ENCODE data around the gene FAM186B. TPM values are rescaled to one million over a fixed set of nuclear protein-coding genes. Genes with fewer than 3 reads are reported as not detected.
A peak's percentile ranks its signal among the peaks of the same experiment; 100 is the strongest.

FAM186B gene
- total RNA-seq, 1 experiment from 2014 or later, result 1.3 TPM

DNA sequence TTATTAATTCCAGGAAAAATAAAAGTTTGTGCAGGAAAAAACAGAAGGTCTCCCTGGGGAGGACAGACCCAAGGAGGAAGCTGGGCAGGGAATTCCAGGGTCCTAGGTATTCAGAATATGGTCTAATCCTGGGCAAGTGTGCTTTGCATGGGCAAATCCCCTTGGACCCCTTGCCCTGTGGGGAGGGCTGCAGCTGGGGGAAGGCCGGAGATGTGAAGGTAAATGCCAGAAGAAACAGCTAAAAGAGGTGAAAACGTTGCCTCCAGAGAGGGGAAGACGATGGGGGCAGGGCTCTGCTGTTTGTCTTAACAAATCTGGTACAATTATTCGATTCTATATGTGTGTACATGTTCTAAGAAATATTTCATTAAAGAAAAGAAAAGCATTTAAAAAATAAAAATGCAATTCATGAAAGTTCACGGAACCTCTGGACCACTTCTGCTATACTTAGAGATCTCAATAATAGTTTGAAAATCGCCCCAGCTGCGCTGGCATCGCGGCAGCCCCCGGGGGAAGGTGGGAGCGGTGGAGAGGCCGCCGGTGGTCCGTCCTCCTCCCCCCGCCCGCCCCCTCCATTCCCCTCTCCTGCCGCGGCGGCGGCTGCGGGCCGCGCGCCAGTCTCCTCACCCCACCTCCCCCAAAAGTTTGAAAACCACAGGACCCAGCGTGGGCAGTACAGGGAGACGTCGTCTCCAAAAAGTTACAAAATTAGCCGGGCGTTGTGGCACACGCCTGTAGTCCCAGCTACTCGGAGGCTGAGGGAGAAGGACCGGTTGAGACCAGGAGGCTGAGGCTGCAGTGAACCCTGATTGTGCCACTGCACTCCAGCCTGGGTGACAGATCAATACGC lies 16.4 kb upstream of the FAM186B start:
- peak overlapping the region; percentile 95 for H2AFZ ChIP-seq
- ChIA-PET CTCF (interaction anchor here (0.5 kb wide), 1 partner anchor 275 kb away, joined by 6 read pairs; the partner anchor contains the start of gene DNAJC22), POLR2A (ENCODE audit: unreplicated experiment) (interaction anchor here (0.6 kb wide), 2 partner anchors 122 to 486 kb away, joined by 4 to 6 read pairs; no protein-coding TSS in a partner anchor)
- no peaks in the 10 kb centered on the region for H4K20me1 ChIP-seq (ENCODE audit: insufficient read depth)
- no peaks in the 10 kb centered on the region for H3K27me3 ChIP-seq (ENCODE audit: insufficient read depth, low read depth)
- intact Hi-C loops (cut with micrococcal nuclease; ENCODE audit: unreplicated experiment), result loop anchor here (5.0 kb wide), 1 partner anchor 275 kb away; the partner anchor contains the start of gene DNAJC22
- H3K27ac ChIP-seq, result peak overlapping the region; percentile 56; the same call in 1 of the 2 replicates
- no peaks in the 10 kb centered on the region for H3K9me2 ChIP-seq (ENCODE audit: insufficient read depth)
- no peak for DNase-seq
- H3F3A ChIP-seq (ENCODE audit: insufficient read depth, low read depth), result peaks cover 63% of the 10 kb centered on the region
- TF ChIP-seq, protein P1, sequence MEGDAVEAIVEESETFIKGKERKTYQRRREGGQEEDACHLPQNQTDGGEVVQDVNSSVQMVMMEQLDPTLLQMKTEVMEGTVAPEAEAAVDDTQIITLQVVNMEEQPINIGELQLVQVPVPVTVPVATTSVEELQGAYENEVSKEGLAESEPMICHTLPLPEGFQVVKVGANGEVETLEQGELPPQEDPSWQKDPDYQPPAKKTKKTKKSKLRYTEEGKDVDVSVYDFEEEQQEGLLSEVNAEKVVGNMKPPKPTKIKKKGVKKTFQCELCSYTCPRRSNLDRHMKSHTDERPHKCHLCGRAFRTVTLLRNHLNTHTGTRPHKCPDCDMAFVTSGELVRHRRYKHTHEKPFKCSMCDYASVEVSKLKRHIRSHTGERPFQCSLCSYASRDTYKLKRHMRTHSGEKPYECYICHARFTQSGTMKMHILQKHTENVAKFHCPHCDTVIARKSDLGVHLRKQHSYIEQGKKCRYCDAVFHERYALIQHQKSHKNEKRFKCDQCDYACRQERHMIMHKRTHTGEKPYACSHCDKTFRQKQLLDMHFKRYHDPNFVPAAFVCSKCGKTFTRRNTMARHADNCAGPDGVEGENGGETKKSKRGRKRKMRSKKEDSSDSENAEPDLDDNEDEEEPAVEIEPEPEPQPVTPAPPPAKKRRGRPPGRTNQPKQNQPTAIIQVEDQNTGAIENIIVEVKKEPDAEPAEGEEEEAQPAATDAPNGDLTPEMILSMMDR (conservative IDR thresholded peaks at IDR 0.05), result no peak
- no peak for TF ChIP-seq EZH2 (IDR thresholded peaks at IDR 0.05; ENCODE audit: low read depth)
- H3K36me3 ChIP-seq (ENCODE audit: low read depth), result no peaks in the 10 kb centered on the region
- peak overlapping the region; percentile 97 for H3K4me3 ChIP-seq
- peaks cover 1% of the 10 kb centered on the region; the same call in 1 of the 2 replicates for H3K9me3 ChIP-seq (ENCODE audit: insufficient read depth, low read depth)
- BruUV-seq (replicated peaks), result no TSS peak
- peak overlapping the region; percentile 98 for H3K4me2 ChIP-seq
- peaks cover 48% of the 10 kb centered on the region for H3K4me1 ChIP-seq (replicated peaks; ENCODE audit: insufficient read depth)
- H3K79me2 ChIP-seq (ENCODE audit: low read depth), result no peaks in the 10 kb centered on the region

DNA sequence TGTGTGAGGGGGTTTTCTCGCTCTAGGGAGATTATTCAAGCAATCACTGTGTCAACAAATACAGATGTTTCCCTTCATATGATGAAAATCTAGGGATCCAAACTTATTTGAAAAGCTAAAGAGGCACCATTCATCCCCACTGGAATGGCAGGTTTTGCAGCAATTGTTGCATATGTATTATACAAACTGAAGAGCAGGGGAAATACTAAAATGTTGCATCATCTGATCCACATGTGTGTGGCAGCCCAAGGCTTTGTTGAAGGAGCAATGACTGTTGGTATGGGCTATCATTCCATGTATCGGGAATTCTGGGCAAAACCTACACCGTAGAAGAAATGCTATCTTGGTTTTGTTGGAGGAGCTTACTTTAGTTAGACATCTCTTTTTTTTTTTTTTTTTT lies 13.8 kb upstream of the FAM186B start:
- CTCF ChIA-PET, result interaction anchor here (1.0 kb wide), 1 partner anchor 122 kb away, joined by 3 read pairs; the partner anchor contains the start of gene TMBIM6

DNA sequence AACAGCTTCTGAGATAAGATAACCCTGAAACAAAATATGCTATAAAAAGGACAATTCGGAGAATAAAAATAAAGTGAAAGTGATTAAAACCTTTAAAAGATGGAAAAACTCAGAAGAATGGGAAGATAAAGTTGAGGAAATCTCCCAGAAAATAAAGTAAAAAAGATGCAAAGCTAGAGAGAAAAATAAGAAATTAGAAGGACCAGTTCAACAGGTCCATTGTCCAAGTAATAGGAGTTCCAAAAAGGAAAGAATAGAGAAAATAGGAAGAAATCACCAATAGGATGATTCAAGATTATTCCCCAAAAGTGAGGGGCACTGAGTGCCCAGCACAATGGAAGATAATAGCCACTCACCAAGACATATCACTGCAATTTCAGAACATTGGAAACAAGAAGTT lies 13.1 kb upstream of the FAM186B start:
- CTCF ChIA-PET, result interaction anchor here (1.0 kb wide), 1 partner anchor 123 kb away, joined by 3 read pairs; the partner anchor contains the start of gene TMBIM6
- Histone ChIP-seq H3K36me3 (ENCODE audit: low read depth) (no peaks in the 10 kb centered on the region), H4K20me1 (ENCODE audit: insufficient read depth) (no peaks in the 10 kb centered on the region), H3K9me2 (ENCODE audit: insufficient read depth) (no peaks in the 10 kb centered on the region), H3K4me2 (0 out of 2 replicates have a peak overlapping the region, but pooled peaks have one; percentile 41), H3K27me3 (ENCODE audit: insufficient read depth, low read depth) (no peaks in the 10 kb centered on the region), H3K4me3 (no peak overlapping the region), H3K9me3 (ENCODE audit: insufficient read depth, low read depth) (peaks cover 12% of the 10 kb centered on the region), H3K79me2 (ENCODE audit: low read depth) (no peaks in the 10 kb centered on the region), H3K4me1 (replicated peaks; ENCODE audit: insufficient read depth) (peaks cover 38% of the 10 kb centered on the region), H2AFZ (no peak overlapping the region), H3K27ac (0 out of 2 replicates have a peak overlapping the region, but pooled peaks have one; percentile 5), H3F3A (ENCODE audit: insufficient read depth, low read depth) (peaks cover 49% of the 10 kb centered on the region)
- intact Hi-C loops (cut with micrococcal nuclease; ENCODE audit: unreplicated experiment), result no loop called here
- BruUV-seq (replicated peaks), result no TSS peak
- no peak for TF ChIP-seq EZH2 (IDR thresholded peaks at IDR 0.05; ENCODE audit: low read depth)
- TF ChIP-seq, protein P1 (conservative IDR thresholded peaks at IDR 0.05), result no peak
- POLR2A ChIA-PET (ENCODE audit: unreplicated experiment), result no interaction called here
- DNase-seq, result no peak

More for the DNA sequence above, 13.8 kb upstream of the FAM186B start:
- POLR2A ChIA-PET (ENCODE audit: unreplicated experiment), result no interaction called here
- H3K9me3 ChIP-seq (ENCODE audit: insufficient read depth, low read depth), result peaks cover 12% of the 10 kb centered on the region
- intact Hi-C loops (cut with micrococcal nuclease; ENCODE audit: unreplicated experiment), result no loop called here
- no peak overlapping the region for H3K4me3 ChIP-seq
- no peaks in the 10 kb centered on the region for H3K79me2 ChIP-seq (ENCODE audit: low read depth)
- DNase-seq, result peak in 1 of 2 experiments; percentile 66
- BruUV-seq (replicated peaks), result no TSS peak
- peaks cover 42% of the 10 kb centered on the region for H3K4me1 ChIP-seq (replicated peaks; ENCODE audit: insufficient read depth)
- TF ChIP-seq, protein P1 (conservative IDR thresholded peaks at IDR 0.05), result no peak
- TF ChIP-seq EZH2 (IDR thresholded peaks at IDR 0.05; ENCODE audit: low read depth), result no peak
- peak overlapping the region; percentile 41 for H3K4me2 ChIP-seq
- no peaks in the 10 kb centered on the region for H3K27me3 ChIP-seq (ENCODE audit: insufficient read depth, low read depth)
- H3F3A ChIP-seq (ENCODE audit: insufficient read depth, low read depth), result peaks cover 55% of the 10 kb centered on the region
- H3K9me2 ChIP-seq (ENCODE audit: insufficient read depth), result no peaks in the 10 kb centered on the region
- no peaks in the 10 kb centered on the region for H3K36me3 ChIP-seq (ENCODE audit: low read depth)
- peak overlapping the region; percentile 45; the same call in 1 of the 2 replicates for H2AFZ ChIP-seq
- H3K27ac ChIP-seq, result 0 out of 2 replicates have a peak overlapping the region, but pooled peaks have one; percentile 5
- H4K20me1 ChIP-seq (ENCODE audit: insufficient read depth), result no peaks in the 10 kb centered on the region

Measured in PC-9 (cell line).